OCI-LY1 (cell line): Measurements from ENCODE around the gene TTC28.
"Not testable (repeated sequence)": the region's sequence is repeated elsewhere in the genome, so short reads cannot be mapped to it uniquely, and the experiment has no call there.

ENCODE experiments used
- H2AFZ ChIP-seq: fragments of 200-600 bp; sonication (generic), shearing (Covaris generic); 2 replicates; pipeline ENCODE4 v1.6.0; 2014; ENCODE audit warnings: antibody characterized with exemption, mild to moderate bottlenecking, low read length
- H3F3A ChIP-seq: fragments of 200-600 bp; sonication (generic), shearing (Covaris generic); 2 replicates; pipeline ENCODE4 v1.6.0; 2014; ENCODE audit warnings: mild to moderate bottlenecking, antibody characterized with exemption, low read length, moderate library complexity; ENCODE audit not compliant: insufficient read depth
- H3K27ac ChIP-seq: fragments of 200-600 bp; sonication (generic); 2 replicates; pipeline ENCODE4 v1.5.1; 2014; ENCODE audit warnings: low read length, mixed run types, mild to moderate bottlenecking, low read depth; ENCODE audit not compliant: poor library complexity, severe bottlenecking
- H3K27me3 ChIP-seq: fragments of 200-600 bp; sonication (generic); 2 replicates; pipeline ENCODE4 v1.6.0; 2014; ENCODE audit warnings: antibody characterized with exemption, mild to moderate bottlenecking, low read length, moderate library complexity; ENCODE audit not compliant: insufficient read depth
- H3K36me3 ChIP-seq: fragments of 200-600 bp; sonication (generic); 2 replicates; pipeline ENCODE4 v1.6.1; 2014; ENCODE audit warnings: mild to moderate bottlenecking, antibody characterized with exemption, low read length, moderate library complexity, mixed read lengths; ENCODE audit not compliant: insufficient read depth
- H3K4me1 ChIP-seq: fragments of 200-600 bp; sonication (generic); 2 replicates; pipeline ENCODE4 v1.5.1; 2014; ENCODE audit warnings: mild to moderate bottlenecking, low read length, moderate library complexity; ENCODE audit not compliant: insufficient read depth, severe bottlenecking
- H3K4me2 ChIP-seq: fragments of 200-600 bp; sonication (generic), shearing (Covaris generic); 2 replicates; pipeline ENCODE4 v1.6.1; 2014; ENCODE audit warnings: low read length
- H3K4me3 ChIP-seq: fragments of 200-600 bp; sonication (generic); 2 replicates; pipeline ENCODE4 v1.5.1; 2014; ENCODE audit warnings: low read length, low read depth, mild to moderate bottlenecking, mixed read lengths; ENCODE audit not compliant: poor library complexity, severe bottlenecking
- H3K79me2 ChIP-seq: fragments of 200-600 bp; shearing (Covaris generic); 2 replicates; pipeline ENCODE4 v1.6.1; 2016; ENCODE audit warnings: mixed run types, low read length, mixed read lengths; ENCODE audit not compliant: insufficient read depth
- H3K9ac ChIP-seq: fragments of 200-600 bp; sonication (generic), shearing (Covaris generic); 2 replicates; pipeline ENCODE4 v1.6.1; 2014; ENCODE audit warnings: mild to moderate bottlenecking, low read length, mixed read lengths
- H3K9me2 ChIP-seq: fragments of 200-600 bp; sonication (generic), shearing (Covaris generic); 2 replicates; pipeline ENCODE4 v1.6.1; 2014; ENCODE audit warnings: low read depth, mild to moderate bottlenecking, low read length, mixed read lengths
- H3K9me3 ChIP-seq: fragments of 200-600 bp; shearing (Covaris generic); 2 replicates; pipeline ENCODE4 v1.6.1; 2014; ENCODE audit warnings: low read length, mixed read lengths
- H4K20me1 ChIP-seq: fragments of 200-600 bp; sonication (generic), shearing (Covaris generic); 2 replicates; pipeline ENCODE4 v1.6.0; 2016; ENCODE audit warnings: mild to moderate bottlenecking, low read length; ENCODE audit not compliant: insufficient read depth
- EZH2 ChIP-seq: fragments of 200-600 bp; sonication (generic), shearing (Covaris generic); IDR thresholded peaks from 2 replicates; pipeline ENCODE4 v1.8.0; 2017; ENCODE audit warnings: borderline replicate concordance, mixed run types, mild to moderate bottlenecking, antibody characterized with exemption, low read length, moderate library complexity, mixed read lengths
- TF ChIP-seq, protein P1 (sequence below): fragments of 200-600 bp; sonication (generic), shearing (Covaris generic); IDR thresholded peaks from 2 replicates; pipeline ENCODE4 v1.5.1; 2017; ENCODE audit warnings: mild to moderate bottlenecking, antibody characterized with exemption, low read length, moderate library complexity, mixed read lengths

TTC28 gene

DNA sequence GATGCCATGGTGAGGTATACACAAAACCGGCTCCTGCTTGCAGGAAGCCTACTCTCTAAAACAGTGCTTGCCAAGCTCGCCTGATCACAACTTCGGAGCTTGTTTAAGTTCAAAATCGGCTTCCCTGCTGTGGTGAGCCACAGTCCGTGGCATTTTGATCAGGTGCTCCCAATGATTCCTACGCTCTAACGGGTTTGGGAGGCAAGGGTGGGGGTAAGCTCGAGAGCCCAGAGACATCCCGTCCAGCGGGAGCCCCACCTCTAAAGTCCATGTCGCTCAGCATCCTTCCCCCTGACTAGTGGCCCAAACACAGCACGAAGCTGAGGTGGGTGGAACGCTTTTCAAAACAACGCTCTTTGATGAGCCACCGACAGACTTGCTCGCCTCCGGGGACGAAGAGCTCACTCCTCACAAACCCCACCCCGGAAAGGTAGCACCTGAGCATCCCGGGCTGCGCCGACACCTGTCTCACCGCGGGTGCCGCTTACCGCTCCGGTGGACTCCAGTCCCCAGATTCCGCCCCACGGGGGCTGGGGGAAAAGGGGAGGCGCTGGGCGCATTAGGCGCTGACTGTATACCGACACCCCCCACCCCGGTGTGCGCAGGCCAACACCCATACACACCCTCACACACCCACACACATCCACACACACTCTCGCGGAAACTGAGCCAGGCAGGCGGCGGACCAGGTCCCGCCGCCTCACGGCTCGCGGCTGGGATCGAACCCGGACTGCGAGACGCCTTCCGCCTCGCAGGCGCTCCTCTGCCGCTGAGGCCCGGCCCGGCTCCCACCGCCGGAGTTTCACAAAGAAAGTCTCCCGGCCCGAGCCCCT lies 646 bp downstream of the TTC28 start:
- H3K36me3 ChIP-seq, H4K20me1 ChIP-seq, H3K9me2 ChIP-seq, H3K9me3 ChIP-seq, H3K79me2 ChIP-seq, H3F3A ChIP-seq, H3K9ac ChIP-seq, H3K27ac ChIP-seq, H2AFZ ChIP-seq, H3K4me1 ChIP-seq: not testable (repeated sequence)
- Histone ChIP-seq H3K4me3 (peak overlapping the region; percentile 51), H3K27me3 (peaks cover 13% of the 10 kb centered on the region; the same call in 1 of the 2 replicates), H3K4me2 (peak overlapping the region; percentile 54)

DNA sequence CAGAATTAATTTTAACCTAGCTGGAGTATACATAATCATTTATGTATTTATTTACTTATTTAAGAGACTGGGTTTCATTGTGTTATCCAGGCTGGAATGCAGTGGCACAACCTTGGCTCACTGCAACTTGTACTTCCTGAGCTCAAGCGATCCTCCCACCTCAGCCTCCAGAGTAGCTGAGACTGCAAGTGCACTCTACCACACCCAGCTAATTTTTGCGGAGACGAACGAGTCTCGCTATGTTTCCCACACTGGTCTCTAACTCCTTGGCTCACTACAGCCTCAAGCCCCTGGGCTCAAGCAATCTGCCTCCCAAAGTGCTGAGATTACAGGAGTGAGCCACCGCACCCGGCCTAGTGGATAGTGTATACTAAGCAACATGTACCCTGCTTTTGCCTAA lies 1.5 kb downstream of the TTC28 start:
- not testable (repeated sequence) for H3K9me2 ChIP-seq, H3K4me1 ChIP-seq, H3F3A ChIP-seq, H2AFZ ChIP-seq, H3K79me2 ChIP-seq, H3K27ac ChIP-seq, H3K4me2 ChIP-seq, H3K9me3 ChIP-seq, H3K9ac ChIP-seq, H3K4me3 ChIP-seq, H4K20me1 ChIP-seq, H3K36me3 ChIP-seq
- H3K27me3 ChIP-seq = peaks cover 13% of the 10 kb centered on the region; the same call in 1 of the 2 replicates

DNA sequence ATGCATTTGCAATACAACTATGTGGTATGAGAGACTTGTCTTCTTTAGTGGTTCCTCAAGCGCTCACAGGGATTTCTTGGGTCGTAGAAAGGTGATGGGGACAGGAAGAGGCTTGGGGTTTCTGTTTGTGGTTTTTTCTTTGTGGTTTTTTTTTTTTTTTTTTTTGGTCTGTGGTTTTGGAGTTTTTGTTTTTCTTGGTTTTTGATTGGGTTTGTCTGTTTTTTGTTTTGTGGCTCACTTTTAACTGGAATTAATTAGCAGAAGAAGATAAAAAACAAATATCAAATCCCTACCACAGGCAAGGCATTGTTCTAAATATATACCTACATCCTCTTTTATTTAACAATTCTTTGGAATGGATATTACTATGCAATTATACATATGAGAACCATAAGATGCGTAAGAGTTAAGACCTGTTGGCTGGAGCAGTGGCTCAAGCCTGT lies 5.5 kb downstream of the TTC28 start:
- H3K4me1 ChIP-seq = no peaks in the 10 kb centered on the region
- H3K9ac ChIP-seq = no peak overlapping the region
- H3K36me3 ChIP-seq = no peaks in the 10 kb centered on the region; the same call in 1 of the 2 replicates
- no peak for TF ChIP-seq EZH2
- TF ChIP-seq, protein P1, sequence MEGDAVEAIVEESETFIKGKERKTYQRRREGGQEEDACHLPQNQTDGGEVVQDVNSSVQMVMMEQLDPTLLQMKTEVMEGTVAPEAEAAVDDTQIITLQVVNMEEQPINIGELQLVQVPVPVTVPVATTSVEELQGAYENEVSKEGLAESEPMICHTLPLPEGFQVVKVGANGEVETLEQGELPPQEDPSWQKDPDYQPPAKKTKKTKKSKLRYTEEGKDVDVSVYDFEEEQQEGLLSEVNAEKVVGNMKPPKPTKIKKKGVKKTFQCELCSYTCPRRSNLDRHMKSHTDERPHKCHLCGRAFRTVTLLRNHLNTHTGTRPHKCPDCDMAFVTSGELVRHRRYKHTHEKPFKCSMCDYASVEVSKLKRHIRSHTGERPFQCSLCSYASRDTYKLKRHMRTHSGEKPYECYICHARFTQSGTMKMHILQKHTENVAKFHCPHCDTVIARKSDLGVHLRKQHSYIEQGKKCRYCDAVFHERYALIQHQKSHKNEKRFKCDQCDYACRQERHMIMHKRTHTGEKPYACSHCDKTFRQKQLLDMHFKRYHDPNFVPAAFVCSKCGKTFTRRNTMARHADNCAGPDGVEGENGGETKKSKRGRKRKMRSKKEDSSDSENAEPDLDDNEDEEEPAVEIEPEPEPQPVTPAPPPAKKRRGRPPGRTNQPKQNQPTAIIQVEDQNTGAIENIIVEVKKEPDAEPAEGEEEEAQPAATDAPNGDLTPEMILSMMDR = no peak
- H3K27me3 ChIP-seq = peaks cover 13% of the 10 kb centered on the region; the same call in 1 of the 2 replicates
- no peak overlapping the region for H3K27ac ChIP-seq
- H3K9me2 ChIP-seq = no peaks in the 10 kb centered on the region
- H2AFZ ChIP-seq = no peak overlapping the region
- no peaks in the 10 kb centered on the region for H3K79me2 ChIP-seq
- H3K9me3 ChIP-seq = peaks cover 7% of the 10 kb centered on the region; the same call in 1 of the 2 replicates
- no peak overlapping the region for H3K4me2 ChIP-seq
- 0 out of 2 replicates have a peak, but pooled peaks cover 6% of the 10 kb centered on the region for H3F3A ChIP-seq
- no peak overlapping the region for H3K4me3 ChIP-seq
- no peaks in the 10 kb centered on the region for H4K20me1 ChIP-seq

DNA sequence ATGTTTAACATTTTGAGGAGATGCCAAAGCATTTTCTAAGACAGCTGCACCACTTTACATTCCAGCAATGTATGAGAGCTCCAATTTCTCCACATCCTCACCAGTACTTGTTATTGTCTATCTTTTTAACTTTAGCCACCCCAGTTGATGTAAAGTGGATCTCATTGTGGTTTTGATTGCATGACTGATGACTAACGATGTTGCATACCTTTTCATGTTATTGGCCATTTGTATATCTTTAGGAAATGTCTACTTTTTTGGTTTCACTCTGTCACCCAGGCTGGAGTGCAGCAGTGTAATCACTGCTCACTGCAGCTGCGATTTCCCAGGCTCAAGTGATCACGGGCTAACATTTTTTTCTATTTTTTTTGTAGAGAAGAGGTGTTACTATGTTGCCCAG lies 8.9 kb downstream of the TTC28 start:
- no peaks in the 10 kb centered on the region for H3K79me2 ChIP-seq
- no peak overlapping the region for H3K4me2 ChIP-seq
- TF ChIP-seq EZH2 = no peak
- TF ChIP-seq, protein P1 = no peak
- peaks cover 9% of the 10 kb centered on the region; the same call in 1 of the 2 replicates for H3K27me3 ChIP-seq
- no peak overlapping the region for H3K27ac ChIP-seq
- H3K36me3 ChIP-seq = no peaks in the 10 kb centered on the region; the same call in 1 of the 2 replicates
- no peak overlapping the region for H3K4me3 ChIP-seq
- H2AFZ ChIP-seq = no peak overlapping the region
- H3K4me1 ChIP-seq = no peaks in the 10 kb centered on the region
- H3K9ac ChIP-seq = no peak overlapping the region
- no peaks in the 10 kb centered on the region for H4K20me1 ChIP-seq
- H3F3A ChIP-seq = 0 out of 2 replicates have a peak, but pooled peaks cover 6% of the 10 kb centered on the region
- peaks cover 7% of the 10 kb centered on the region; the same call in 1 of the 2 replicates for H3K9me3 ChIP-seq
- H3K9me2 ChIP-seq = no peaks in the 10 kb centered on the region
